GM12864 (cell line): ENCODE results near the gene HRAS.

Source experiments
- DNase-seq: peaks from one replicate; pipeline ENCODE4 v3.0.0-alpha.2; 2011; ENCODE audit warnings: low read depth
- H3K4me3 ChIP-seq: 2 replicates; pipeline ENCODE4 v1.5.1; 2011; ENCODE audit warnings: mild to moderate bottlenecking, low read depth, low read length, control low read depth
- CTCF ChIP-seq: IDR thresholded peaks from 2 replicates; pipeline ENCODE4 v1.5.1; 2011; ENCODE audit warnings: low read depth, mild to moderate bottlenecking, moderate library complexity, low read length, control low read depth, inconsistent platforms; ENCODE audit errors: missing control alignments

Gene HRAS

GRCh38 chr11:560305-561147 is 25.1 kb upstream of the HRAS start, which contains the start of the genes LMNTD2 and RASSF7:
TSS of gene LMNTD2 (minus strand) at chr11:560738. CDS start at chr11:560716, 22 bp downstream.
TSS of gene RASSF7 (plus strand) at chr11:560970. CDS start at chr11:561769, 799 bp downstream.
- DNase-seq: peak; percentile 53
- no peak for TF ChIP-seq CTCF

GRCh38 chr11:559712-560304 is 24.4 kb upstream of the HRAS start:
- TF ChIP-seq CTCF: no peak
- H3K4me3 ChIP-seq: peak overlapping the region; percentile 77
- no peak for DNase-seq

More at GRCh38 chr11:560305-561147, 25.1 kb upstream of the HRAS start, which contains the start of the genes LMNTD2 and RASSF7:
- peak within 1 kb of the TSS; percentile 77 for H3K4me3 ChIP-seq

GRCh38 chr11:559020-559620 is 23.7 kb upstream of the HRAS start:
- H3K4me3 ChIP-seq: no peak overlapping the region
- peak; percentile 38 for TF ChIP-seq CTCF
- no peak for DNase-seq

- TF ChIP-seq CTCF: no peak
- no peak overlapping the region for H3K4me3 ChIP-seq
- DNase-seq: no peak
Measured at GRCh38 chr11:558503-558902, 23.1 kb upstream of the HRAS start.

- no peak for DNase-seq
- TF ChIP-seq CTCF: no peak
- no peak overlapping the region for H3K4me3 ChIP-seq
Measured at GRCh38 chr11:557328-558132, 22.2 kb upstream of the HRAS start.

GRCh38 chr11:556662-557256 is 21.4 kb upstream of the HRAS start:
- DNase-seq: no peak
- H3K4me3 ChIP-seq: no peak overlapping the region
- TF ChIP-seq CTCF: no peak
